Osteoblast (primary cell): ENCODE results near the gene NRG2. TPM values are rescaled to one million over a fixed set of nuclear protein-coding genes. Genes with fewer than 3 reads are reported as not detected.

Experiments
- DNase-seq: peaks from one replicate; pipeline ENCODE4 v3.0.0; 2011; ENCODE audit warnings: low spot score, mixed read lengths; ENCODE audit not compliant: insufficient read length; ENCODE audit errors: missing footprints
- H2AFZ ChIP-seq: 2 replicates; pipeline ENCODE4 v1.6.0; 2011; ENCODE audit warnings: mild to moderate bottlenecking, low read length
- H3K27ac ChIP-seq: 2 replicates; pipeline ENCODE4 v1.5.1; 2011; ENCODE audit warnings: mild to moderate bottlenecking, low read depth, low read length, moderate library complexity
- H3K27me3 ChIP-seq: 2 replicates; pipeline ENCODE4 v1.6.0; 2012; ENCODE audit warnings: mild to moderate bottlenecking, control low read depth, inconsistent platforms, low read length, moderate library complexity; ENCODE audit not compliant: insufficient read depth
- H3K36me3 ChIP-seq: 2 replicates; pipeline ENCODE4 v1.5.1; 2011; ENCODE audit warnings: mild to moderate bottlenecking, low read length, control low read depth, moderate library complexity; ENCODE audit not compliant: insufficient read depth
- H3K4me1 ChIP-seq: 2 replicates; pipeline ENCODE4 v1.5.1; 2011; ENCODE audit warnings: mild to moderate bottlenecking, low read length, control low read depth, moderate library complexity; ENCODE audit not compliant: insufficient read depth
- H3K4me2 ChIP-seq: 2 replicates; pipeline ENCODE4 v1.6.0; 2011; ENCODE audit warnings: mild to moderate bottlenecking, low read length; ENCODE audit not compliant: insufficient read depth
- H3K4me3 ChIP-seq: fragments of 200-600 bp; sonication (generic); 3 replicates; pipeline ENCODE4 v1.5.1; 2012; ENCODE audit warnings: mild to moderate bottlenecking, low read length, inconsistent platforms; ENCODE audit not compliant: insufficient read depth
- H3K79me2 ChIP-seq: 2 replicates; pipeline ENCODE4 v1.6.0; 2012; ENCODE audit warnings: mild to moderate bottlenecking, low read length, control low read depth, inconsistent platforms; ENCODE audit not compliant: insufficient read depth
- H3K9me3 ChIP-seq: 2 replicates; pipeline ENCODE4 v1.5.1; 2011; ENCODE audit warnings: low read depth, low read length, control low read depth
- H4K20me1 ChIP-seq: 2 replicates; pipeline ENCODE4 v1.6.0; 2012; ENCODE audit warnings: mild to moderate bottlenecking, low read length, control low read depth; ENCODE audit not compliant: insufficient read depth
- CTCF ChIP-seq: IDR thresholded peaks from 2 replicates; pipeline ENCODE4 v1.5.1; 2011; ENCODE audit warnings: mild to moderate bottlenecking, low read depth, low read length, moderate library complexity; ENCODE audit errors: extremely low read depth
- total RNA-seq: library from RNA; depleted of rRNA; stranded (reverse); fragments of >200 nt; gene quantifications from 2 replicates; pipeline ENCODE4 v1.2.3, GENCODE V29; 2012

The NRG2 gene
- total RNA-seq, 1 donor: 0.72 TPM

GRCh38 chr5:139852696-139853095 is 190.4 kb downstream of the NRG2 start:
- H3K27ac ChIP-seq: no peak overlapping the region
- peaks cover 29% of the 10 kb centered on the region for H3K27me3 ChIP-seq
- no peaks in the 10 kb centered on the region for H3K4me1 ChIP-seq
- no peaks in the 10 kb centered on the region for H3K36me3 ChIP-seq
- no peaks in the 10 kb centered on the region for H3K79me2 ChIP-seq
- peaks cover 4% of the 10 kb centered on the region for H4K20me1 ChIP-seq
- no peak for TF ChIP-seq CTCF
- H2AFZ ChIP-seq: no peak overlapping the region
- DNase-seq: peak; percentile 83
- H3K4me2 ChIP-seq: no peak overlapping the region
- no peak overlapping the region for H3K4me3 ChIP-seq
- no peaks in the 10 kb centered on the region for H3K9me3 ChIP-seq

- H3K27me3 ChIP-seq: peaks cover 30% of the 10 kb centered on the region
Measured at GRCh38 chr5:139851558-139851957, 191.5 kb downstream of the NRG2 start.

GRCh38 chr5:139850423-139851016 is 192.6 kb downstream of the NRG2 start:
- H3K4me3 ChIP-seq: no peak overlapping the region
- H3K27me3 ChIP-seq: peaks cover 40% of the 10 kb centered on the region
- peaks cover 4% of the 10 kb centered on the region for H4K20me1 ChIP-seq
- no peak for TF ChIP-seq CTCF
- no peak overlapping the region for H3K27ac ChIP-seq
- H3K4me2 ChIP-seq: no peak overlapping the region
- H2AFZ ChIP-seq: no peak overlapping the region
- peak; percentile 75 for DNase-seq
- no peaks in the 10 kb centered on the region for H3K4me1 ChIP-seq
- no peaks in the 10 kb centered on the region for H3K79me2 ChIP-seq
- H3K36me3 ChIP-seq: no peaks in the 10 kb centered on the region
- no peaks in the 10 kb centered on the region for H3K9me3 ChIP-seq

More at GRCh38 chr5:139851558-139851957, 191.5 kb downstream of the NRG2 start:
- Histone ChIP-seq H4K20me1 (peaks cover 4% of the 10 kb centered on the region), H3K4me3 (no peak overlapping the region), H3K9me3 (no peaks in the 10 kb centered on the region), H3K4me2 (no peak overlapping the region), H3K79me2 (no peaks in the 10 kb centered on the region), H3K4me1 (no peaks in the 10 kb centered on the region), H3K36me3 (no peaks in the 10 kb centered on the region), H2AFZ (no peak overlapping the region), H3K27ac (no peak overlapping the region)
- no peak for TF ChIP-seq CTCF
- DNase-seq: no peak

- Histone ChIP-seq H2AFZ (no peak overlapping the region), H3K79me2 (no peaks in the 10 kb centered on the region), H3K4me2 (no peak overlapping the region), H3K4me3 (no peak overlapping the region), H3K36me3 (no peaks in the 10 kb centered on the region), H3K9me3 (no peaks in the 10 kb centered on the region), H3K4me1 (no peaks in the 10 kb centered on the region), H3K27me3 (peaks cover 45% of the 10 kb centered on the region), H3K27ac (no peak overlapping the region), H4K20me1 (peaks cover 4% of the 10 kb centered on the region)
- TF ChIP-seq CTCF: no peak
- DNase-seq: peak; percentile 80
Measured at GRCh38 chr5:139849942-139850341, 193.2 kb downstream of the NRG2 start.
